CD14-positive monocyte (primary cell): ENCODE results near the gene PLEKHM3. TPM values are rescaled to one million over a fixed set of nuclear protein-coding genes. Genes with fewer than 3 reads are reported as not detected.

Experiments
- DNase-seq, 3 donors: peaks; one replicate each; pipeline ENCODE4 v3.0.0-alpha.2; 2011 to 2022
- H2AFZ ChIP-seq: 2 replicates; pipeline ENCODE4 v1.6.0; 2012; ENCODE audit warnings: mild to moderate bottlenecking, low read depth, low read length, inconsistent platforms; ENCODE audit not compliant: insufficient read depth, poor library complexity, severe bottlenecking
- H3K27ac ChIP-seq, 2 donors: 1 replicate in 1 of 2; 2 replicates in 1 of 2; pipeline ENCODE4 v1.5.1; 2012 to 2013; ENCODE audit warnings: low read length in 2 of 2, control low read depth in 1 of 2, inconsistent platforms in 1 of 2, low read depth in 1 of 2, mild to moderate bottlenecking in 1 of 2
- H3K27me3 ChIP-seq, 2 donors: one replicate each; pipeline versions ENCODE4 v1.6.0 to v1.6.1; 2011 to 2013; ENCODE audit warnings: low read length in 2 of 2; ENCODE audit not compliant: control insufficient read depth in 2 of 2, insufficient read depth in 2 of 2
- H3K36me3 ChIP-seq, 2 donors: replicated peaks in 1 of 2; 1 replicate in 1 of 2; 2 replicates in 1 of 2; pipeline versions ENCODE4 v1.5.1 to v1.6.1; 2012 to 2013; ENCODE audit warnings: low read length in 2 of 2, control low read depth in 1 of 2, inconsistent platforms in 1 of 2, mild to moderate bottlenecking in 1 of 2; ENCODE audit not compliant: insufficient read depth in 2 of 2, control insufficient read depth in 1 of 2
- H3K4me1 ChIP-seq, 2 donors: 1 replicate in 1 of 2; 2 replicates in 1 of 2; pipeline versions ENCODE4 v1.5.1 to v1.6.1; 2012 to 2013; ENCODE audit warnings: low read length in 2 of 2, control low read depth in 1 of 2, inconsistent platforms in 1 of 2, mild to moderate bottlenecking in 1 of 2, moderate library complexity in 1 of 2; ENCODE audit not compliant: insufficient read depth in 2 of 2, control insufficient read depth in 1 of 2
- H3K4me2 ChIP-seq: replicated peaks from 2 replicates; pipeline ENCODE3; 2012; ENCODE audit warnings: low read length, moderate library complexity, mild to moderate bottlenecking; ENCODE audit not compliant: poor library complexity, severe bottlenecking; ENCODE audit errors: extremely low read depth
- H3K4me3 ChIP-seq, 3 experiments: fragments of 200-600 bp in 1 of 3; sonication (generic) in 1 of 3; replicated peaks in 1 of 3; 1 replicate in 2 of 3; 2 replicates in 1 of 3; pipeline ENCODE4 v1.5.1; 2011 to 2013; ENCODE audit warnings: low read length in 3 of 3, mild to moderate bottlenecking in 3 of 3, control low read depth in 2 of 3, low read depth in 2 of 3, inconsistent platforms in 1 of 3, moderate library complexity in 1 of 3
- H3K79me2 ChIP-seq: 2 replicates; pipeline ENCODE4 v1.6.0; 2012; ENCODE audit warnings: mild to moderate bottlenecking, control low read depth, inconsistent platforms, low read length, moderate library complexity; ENCODE audit not compliant: insufficient read depth
- H3K9ac ChIP-seq: 2 replicates; pipeline ENCODE4 v1.6.0; 2017; ENCODE audit warnings: low read length, mild to moderate bottlenecking; ENCODE audit not compliant: insufficient read depth, poor library complexity, severe bottlenecking
- H3K9me3 ChIP-seq, 2 donors: replicated peaks in 1 of 2; 1 replicate in 1 of 2; 2 replicates in 1 of 2; pipeline versions ENCODE4 v1.5.1 to v1.6.1; 2012 to 2013; ENCODE audit warnings: low read length in 2 of 2, control low read depth in 1 of 2; ENCODE audit not compliant: control insufficient read depth in 1 of 2, insufficient read depth in 1 of 2
- H4K20me1 ChIP-seq: 2 replicates; pipeline ENCODE4 v1.6.0; 2012; ENCODE audit warnings: mild to moderate bottlenecking, low read length, control low read depth, moderate library complexity; ENCODE audit not compliant: insufficient read depth
- H3K27ac Mint-ChIP-seq, 7 donors: one replicate each; pipeline ENCODE4 v1.8.0; 2020; ENCODE audit warnings: mild to moderate bottlenecking in 7 of 7, mixed read lengths in 7 of 7, moderate library complexity in 6 of 7, inconsistent platforms in 2 of 7
- H3K27me3 Mint-ChIP-seq, 3 donors: one replicate each; pipeline ENCODE4 v1.8.0; 2021 to 2022; ENCODE audit warnings: low read depth in 3 of 3, mild to moderate bottlenecking in 3 of 3, mixed read lengths in 3 of 3, moderate library complexity in 3 of 3, inconsistent platforms in 1 of 3
- H3K36me3 Mint-ChIP-seq, 2 donors: one replicate each; pipeline ENCODE4 v1.8.0; 2020; ENCODE audit warnings: mixed read lengths in 2 of 2, inconsistent platforms in 1 of 2, mild to moderate bottlenecking in 1 of 2
- H3K4me1 Mint-ChIP-seq: one replicate; pipeline ENCODE4 v1.8.0; 2020; ENCODE audit warnings: mild to moderate bottlenecking, mixed read lengths
- H3K4me3 Mint-ChIP-seq, 2 donors: one replicate each; pipeline ENCODE4 v1.8.0; 2020; ENCODE audit warnings: mild to moderate bottlenecking in 2 of 2, mixed read lengths in 2 of 2, moderate library complexity in 1 of 2
- H3K9me3 Mint-ChIP-seq, 7 donors: one replicate each; pipeline ENCODE4 v1.8.0; 2020 to 2022; ENCODE audit warnings: mixed read lengths in 7 of 7, mild to moderate bottlenecking in 6 of 7, moderate library complexity in 6 of 7, inconsistent platforms in 2 of 7
- CTCF ChIP-seq: fragments of 200-600 bp; IDR thresholded peaks from one replicate; pipeline ENCODE4 v1.8.0; 2022; ENCODE audit warnings: antibody characterized with exemption, mild to moderate bottlenecking
- whole genome bisulfite sequencing: methylation state at CpG from one replicate; pipeline ENCODE4 v1.1.5; 2013; ENCODE audit warnings: missing lambda C conversion rate; ENCODE audit not compliant: insufficient coverage; 5-methylcytosine and 5-hydroxymethylcytosine counted together
- intact Hi-C, 2 donors: fragments of 100-400 bp; cut with micrococcal nuclease; formaldehyde crosslinking; loops; one replicate each; pipeline versions ENCODE4 v1.15.0 to v1.15.1; 2023
- polyA plus RNA-seq, 3 donors: library from polyadenylated mRNA; depleted of rRNA in 1 of 3; unstranded in 2 of 3; stranded (reverse) in 1 of 3; fragments of 300-500 nt in 2 of 3; fragments of >200 nt in 1 of 3; fragmentation: Illumina TruSeq in 2 of 3; gene quantifications; 1 replicate in 2 of 3; 2 replicates in 1 of 3; pipeline ENCODE4 v1.2.3, GENCODE V29; 2012 to 2021
- small RNA-seq: library from RNA; depleted of rRNA; stranded (forward); fragments of <200 nt; gene quantifications from one replicate; pipeline ENCODE3, GENCODE V24; 2012; ENCODE audit warnings: low read depth; ENCODE audit not compliant: insufficient read length

PLEKHM3 gene
- polyA plus RNA-seq, 3 donors: 3.0 to 8.0 (median 3.0) TPM

- no peak overlapping the region for H3K4me3 ChIP-seq
- TF ChIP-seq CTCF: no peak
- intact Hi-C loops: no loop called here
- no peaks in the 10 kb centered on the region for H3K36me3 ChIP-seq
- peaks cover 0 to 12% of the 10 kb centered on the region in 2 donors for H3K27me3 ChIP-seq
- Mint-ChIP-seq H3K4me3 (no peak overlapping the region), H3K36me3 (peaks cover under 1 to 5% of the 10 kb centered on the region in 2 donors), H3K27ac (no peak overlapping the region), H3K9me3 (peaks cover 0 to 2% (median under 1%) of the 10 kb centered on the region in 7 donors), H3K27me3 (peaks cover 4 to 27% (median 23%) of the 10 kb centered on the region in 3 donors), H3K4me1 (peaks cover 33% of the 10 kb centered on the region)
- H4K20me1 ChIP-seq: peaks cover 6% of the 10 kb centered on the region
- H3K79me2 ChIP-seq: peaks cover 10% of the 10 kb centered on the region
- no peak overlapping the region for H3K4me2 ChIP-seq
- no peak overlapping the region for H3K27ac ChIP-seq
- DNase-seq: no peak
- no peak overlapping the region for H3K9ac ChIP-seq
- H2AFZ ChIP-seq: no peak overlapping the region
- 93% methylated on average over 6 of the region's 13 CpGs for WGBS
- no peaks in the 10 kb centered on the region for H3K9me3 ChIP-seq
- peaks cover 31 to 38% of the 10 kb centered on the region in 2 donors for H3K4me1 ChIP-seq
Observed at GRCh38 chr2:207772081-207772843, 253.1 kb downstream of the PLEKHM3 start.

DNA sequence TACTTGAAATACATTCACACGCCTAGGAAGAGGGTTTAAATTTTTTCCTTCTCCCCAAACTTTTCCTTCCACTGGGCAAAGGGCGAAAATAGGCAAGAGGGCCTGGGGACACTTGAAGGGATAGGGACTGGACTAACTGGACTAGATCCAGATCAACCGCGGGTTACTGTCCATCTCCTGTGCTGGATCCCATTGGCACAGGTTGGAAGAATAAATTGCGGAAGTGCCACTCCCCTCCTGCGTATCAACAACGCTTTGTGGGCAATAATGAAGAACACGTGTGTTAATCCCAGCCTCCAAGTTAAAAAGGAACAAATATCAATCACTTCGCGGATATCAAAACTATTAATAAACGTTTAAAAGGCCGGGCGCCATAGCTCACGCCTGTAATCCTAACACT lies 253.9 kb downstream of the PLEKHM3 start:
- Histone ChIP-seq H3K27ac (no peak overlapping the region), H4K20me1 (peaks cover 7% of the 10 kb centered on the region), H3K4me3 (peak overlapping the region in 1 of 3 experiments; percentile 85), H3K4me2 (peak overlapping the region; percentile 99), H3K27me3 (peaks cover 0 to 12% of the 10 kb centered on the region in 2 donors), H3K4me1 (peaks cover 40 to 45% of the 10 kb centered on the region in 2 donors), H2AFZ (peak overlapping the region; percentile 96), H3K36me3 (no peaks in the 10 kb centered on the region), H3K79me2 (peaks cover 10% of the 10 kb centered on the region), H3K9me3 (no peaks in the 10 kb centered on the region), H3K9ac (no peak overlapping the region)
- no peak overlapping the region for H3K27ac Mint-ChIP-seq
- no peak for TF ChIP-seq CTCF
- no peak for DNase-seq
- intact Hi-C loops: no loop called here
- peaks cover 7 to 27% (median 26%) of the 10 kb centered on the region in 3 donors for H3K27me3 Mint-ChIP-seq
- peaks cover 40% of the 10 kb centered on the region for H3K4me1 Mint-ChIP-seq
- WGBS: 89% methylated on average over 5 of the region's 14 CpGs
- peaks cover 0 to 3% (median 1%) of the 10 kb centered on the region in 7 donors for H3K9me3 Mint-ChIP-seq
- H3K36me3 Mint-ChIP-seq: peaks cover 3 to 8% of the 10 kb centered on the region in 2 donors
- peak overlapping the region; percentile 88 to 96 for H3K4me3 Mint-ChIP-seq

Small RNAs within 50 kb of the gene (small RNA-seq; reads per million reads assigned to genes)
- gene RNA5SP116 (not detected), gene RNU6-360P (not detected)

Other genes starting within 250 kb of the PLEKHM3 start
- not detected for gene CRYGD, start 99.0 kb upstream of the PLEKHM3 start, polyA plus RNA-seq
- gene CRYGC, start 104.3 kb upstream of the PLEKHM3 start, polyA plus RNA-seq: not detected
- not detected for gene CRYGB, start 120.6 kb upstream of the PLEKHM3 start, polyA plus RNA-seq
- gene CRYGA, start 138.1 kb upstream of the PLEKHM3 start, polyA plus RNA-seq: not detected
- gene C2orf80, start 164.5 kb upstream of the PLEKHM3 start, polyA plus RNA-seq: not detected
- 100 to 1,000 TPM in 2 of 3 donors, 10 to 100 TPM in 1; 33.6 to 120 (median 115) TPM for gene IDH1, start 229.5 kb upstream of the PLEKHM3 start, polyA plus RNA-seq
- 10 to 100 TPM in 1 of 3 donors, 1 to 10 TPM in 2; 3.5 to 17.6 (median 6.2) TPM for gene PIKFYVE, start 240.7 kb upstream of the PLEKHM3 start, polyA plus RNA-seq